Endothelial cell of umbilical vein (primary cell): ENCODE results near the gene RYR3. TPM values are rescaled to one million over a fixed set of nuclear protein-coding genes. Genes with fewer than 3 reads are reported as not detected.

Experiments
- BruUV-seq: library from RNA; stranded (reverse); fragments of 400-500 nt; replicated peaks from 2 replicates; lab custom pipeline; 2021; lab: Mats Ljungman, UMichigan
- CTCF ChIA-PET: fragments of 300-600, 350-600 bp; sonication (Branson Sonifier 250); formaldehyde crosslinking; loops from one replicate; lab custom pipeline; 2021; ENCODE audit warnings: antibody characterized with exemption, inconsistent platforms; lab: Charles Lee
- POLR2A ChIA-PET: fragments of 300-600, 350-600 bp; sonication (Branson Sonifier 250); formaldehyde crosslinking; loops from one replicate; lab custom pipeline; 2021; ENCODE audit warnings: antibody characterized with exemption, inconsistent platforms; lab: Charles Lee
- DNase-seq: peaks from one replicate; pipeline ENCODE4 v3.0.0-alpha.2; 2011; ENCODE audit warnings: low read depth, low spot score
- FAIRE-seq: peaks from 2 replicates; lab custom pipeline; 2011; peaks lifted over from hg19 to GRCh38; lab: Jason Lieb, UNC
- H2AFZ ChIP-seq: 2 replicates; pipeline ENCODE4 v1.6.0; 2012; ENCODE audit warnings: low read depth, low read length, control low read depth, inconsistent platforms
- H3K27ac ChIP-seq: 2 replicates; pipeline ENCODE4 v1.5.1; 2011; ENCODE audit warnings: low read depth, mild to moderate bottlenecking, control low read depth, low read length, moderate library complexity; ENCODE audit not compliant: insufficient read depth
- H3K27me3 ChIP-seq, 2 experiments: 2 replicates each; pipeline versions ENCODE4 v1.6.0 to v1.6.1; 2011; ENCODE audit warnings: low read length in 2 of 2, mixed read lengths in 1 of 2; ENCODE audit not compliant: control insufficient read depth in 2 of 2, insufficient read depth in 2 of 2
- H3K36me3 ChIP-seq, 2 experiments: 2 replicates in 1 of 2; 3 replicates in 1 of 2; pipeline ENCODE4 v1.5.1; 2011; ENCODE audit warnings: low read length in 2 of 2, mild to moderate bottlenecking in 1 of 2, moderate library complexity in 1 of 2; ENCODE audit not compliant: control insufficient read depth in 2 of 2, insufficient read depth in 2 of 2; ENCODE audit errors: extremely low read depth in 1 of 2
- H3K4me1 ChIP-seq: 3 replicates; pipeline ENCODE4 v1.5.1; 2011; ENCODE audit warnings: mild to moderate bottlenecking, low read length; ENCODE audit not compliant: control insufficient read depth, insufficient read depth; ENCODE audit errors: extremely low read depth
- H3K4me2 ChIP-seq: 2 replicates; pipeline ENCODE4 v1.6.1; 2011; ENCODE audit warnings: low read length, control low read depth, mixed read lengths; ENCODE audit not compliant: insufficient read depth
- H3K4me3 ChIP-seq, 3 experiments: fragments of 200-600 bp in 1 of 3; sonication (generic), shearing (Covaris generic) in 1 of 3; replicated peaks in 1 of 3; 2 replicates each; pipeline ENCODE4 v1.5.1; 2011 to 2016; ENCODE audit warnings: control low read depth in 3 of 3, low read length in 3 of 3, mild to moderate bottlenecking in 2 of 3, inconsistent platforms in 1 of 3, low read depth in 1 of 3, moderate library complexity in 1 of 3; ENCODE audit not compliant: insufficient read depth in 1 of 3
- H3K79me2 ChIP-seq: 2 replicates; pipeline ENCODE4 v1.6.0; 2012; ENCODE audit warnings: low read length, inconsistent platforms; ENCODE audit not compliant: control insufficient read depth, insufficient read depth
- H3K9ac ChIP-seq: replicated peaks from 2 replicates; pipeline ENCODE3; 2011; ENCODE audit warnings: low read length, control low read depth; ENCODE audit not compliant: insufficient read depth; ENCODE audit errors: extremely low read depth
- H3K9me1 ChIP-seq: replicated peaks from 3 replicates; pipeline ENCODE4 v1.6.0; 2011; ENCODE audit warnings: mild to moderate bottlenecking, low read length; ENCODE audit not compliant: control insufficient read depth, insufficient read depth; ENCODE audit errors: extremely low read depth
- H3K9me3 ChIP-seq: replicated peaks from 2 replicates; pipeline ENCODE4 v1.5.1; 2012; ENCODE audit warnings: low read length, inconsistent platforms; ENCODE audit not compliant: control insufficient read depth, insufficient read depth
- H4K20me1 ChIP-seq: replicated peaks from 2 replicates; pipeline ENCODE3; 2011; ENCODE audit warnings: mild to moderate bottlenecking, low read length; ENCODE audit not compliant: control insufficient read depth, insufficient read depth; ENCODE audit errors: extremely low read depth
- CTCF ChIP-seq, 2 donors: IDR thresholded peaks; 1 replicate in 1 of 2; 2 replicates in 1 of 2; pipeline ENCODE4 v1.5.1; 2011; ENCODE audit warnings: low read length in 2 of 2, mild to moderate bottlenecking in 2 of 2, moderate library complexity in 2 of 2, control low read depth in 1 of 2, inconsistent platforms in 1 of 2, low read depth in 1 of 2; ENCODE audit not compliant: insufficient read depth in 1 of 2; ENCODE audit errors: extremely low read depth in 1 of 2
- EZH2 ChIP-seq: IDR thresholded peaks from 2 replicates; pipeline ENCODE4 v1.6.1; 2012; ENCODE audit warnings: borderline replicate concordance, low read depth, mild to moderate bottlenecking, moderate library complexity, low read length, inconsistent platforms; ENCODE audit not compliant: severe bottlenecking
- FOS ChIP-seq: IDR thresholded peaks from 2 replicates; pipeline ENCODE4 v1.6.1; 2011; ENCODE audit warnings: mild to moderate bottlenecking, low read length, moderate library complexity, borderline replicate concordance; ENCODE audit not compliant: insufficient read depth
- GATA2 ChIP-seq: IDR thresholded peaks from 2 replicates; pipeline ENCODE4 v1.7.0; 2011; ENCODE audit warnings: low read depth, mild to moderate bottlenecking, moderate library complexity, mixed read lengths, low read length; ENCODE audit not compliant: insufficient read length, insufficient read depth
- JUN ChIP-seq: IDR thresholded peaks from 2 replicates; pipeline ENCODE4 v1.6.1; 2011; ENCODE audit warnings: borderline replicate concordance, low read depth; ENCODE audit not compliant: insufficient read length, insufficient read depth
- MYC ChIP-seq: IDR thresholded peaks from one replicate; pipeline ENCODE4 v1.6.1; 2011; ENCODE audit warnings: mild to moderate bottlenecking, low read depth, low read length
- POLR2A ChIP-seq: IDR thresholded peaks from 2 replicates; pipeline ENCODE4 v1.6.1; 2012; ENCODE audit warnings: low read depth, mild to moderate bottlenecking, control low read depth, low read length
- POLR2AphosphoS5 ChIP-seq: IDR thresholded peaks from 2 replicates; pipeline ENCODE4 v1.6.1; 2012; ENCODE audit warnings: low read depth, mild to moderate bottlenecking, control low read depth, low read length, moderate library complexity; ENCODE audit not compliant: insufficient read depth
- dilution Hi-C: fragments of 300-500 bp; cut with MboI; formaldehyde crosslinking; loops from one replicate; pipeline ENCODE4 v1.15.0; 2019; ENCODE audit warnings: low sequenced_read_pairs; ENCODE audit not compliant: extremely low pct_ligation_motif_present
- intact Hi-C: fragments of 100-400 bp; cut with micrococcal nuclease; formaldehyde crosslinking; loops from one replicate; pipeline ENCODE4 v1.10.0; 2022
- polyA plus RNA-seq, 4 experiments: library from polyadenylated mRNA; depleted of rRNA in 3 of 4; stranded (reverse) in 3 of 4; unstranded in 1 of 4; fragments of >200 nt; gene quantifications; 2 replicates each; pipeline versions ENCODE4 v1.2.1 to v1.2.3, GENCODE V29; 2011 to 2012; ENCODE audit warnings: missing spikeins in 1 of 4
- total RNA-seq: library from RNA; stranded (reverse); gene quantifications from 2 replicates; pipeline ENCODE4 v1.2.3, GENCODE V29; 2021
- TF ChIP-seq, protein P1 (sequence below): IDR thresholded peaks from 2 replicates; pipeline ENCODE4 v1.6.1; 2011; ENCODE audit not compliant: insufficient read depth, insufficient read length

RYR3 gene
- total and polyA plus RNA-seq, 2 donors (not counting 3 experiments of a cell fraction or from before 2014, with no cell fraction given), result not detected

GRCh38 chr15:33561407-33561806, 250.6 kb downstream of the RYR3 start:
- H3K4me3 ChIP-seq, result no peak overlapping the region
- H3K36me3 ChIP-seq, result no peaks in the 10 kb centered on the region
- no peaks in the 10 kb centered on the region for H3K27me3 ChIP-seq
- no peak for TF ChIP-seq MYC
- TF ChIP-seq EZH2, result no peak
- TF ChIP-seq, protein P1, sequence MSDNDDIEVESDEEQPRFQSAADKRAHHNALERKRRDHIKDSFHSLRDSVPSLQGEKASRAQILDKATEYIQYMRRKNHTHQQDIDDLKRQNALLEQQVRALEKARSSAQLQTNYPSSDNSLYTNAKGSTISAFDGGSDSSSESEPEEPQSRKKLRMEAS, result no peak
- TF ChIP-seq POLR2A, result no peak
- TF ChIP-seq CTCF (IDR thresholded peaks at IDR 0.05; ENCODE audit: extremely low read depth in 1 of 2, insufficient read depth in 1 of 2, low read depth in 1 of 2, low read length in 2 of 2), result no peak
- no peak for TF ChIP-seq JUN
- TF ChIP-seq FOS, result no peak
- no peak for TF ChIP-seq POLR2AphosphoS5
- no peak for TF ChIP-seq GATA2
- ChIA-PET POLR2A (no interaction called here), CTCF (no interaction called here)
- H2AFZ ChIP-seq, result no peak overlapping the region
- no peaks in the 10 kb centered on the region for H3K4me1 ChIP-seq
- H3K9me3 ChIP-seq, result no peaks in the 10 kb centered on the region
- no peak for DNase-seq
- no peaks in the 10 kb centered on the region for H3K79me2 ChIP-seq
- H3K9me1 ChIP-seq, result no peaks in the 10 kb centered on the region
- FAIRE-seq, result no peak
- H4K20me1 ChIP-seq, result no peaks in the 10 kb centered on the region
- no TSS peak for BruUV-seq
- no peak overlapping the region for H3K27ac ChIP-seq
- H3K9ac ChIP-seq, result no peak overlapping the region
- no peak overlapping the region for H3K4me2 ChIP-seq
- intact Hi-C loops (no loop called here), dilution Hi-C loops (no loop called here)
